A549 (cell line): ENCODE data around the gene NNMT. TPM values are rescaled to one million over a fixed set of nuclear protein-coding genes. Genes with fewer than 3 reads are reported as not detected.

ENCODE experiments used
- ATAC-seq, 2 experiments: fragments of 200-7000 bp in 1 of 2; fragments of >200 bp in 1 of 2; cut with Nextera tagmentation in 1 of 2; cut with Tn5 transposase in 1 of 2; 3 replicates each; pipeline versions ENCODE4 v1.8.0 to v1.9.1; 2018 to 2020; ENCODE audit warnings: mild to moderate bottlenecking in 1 of 2, moderate library complexity in 1 of 2
- CTCF ChIA-PET: fragments of 300-600 bp; sonication (Branson Sonifier 250); formaldehyde crosslinking; extraction: SDS; loops from one replicate; lab custom pipeline; 2021; ENCODE audit warnings: antibody characterized with exemption, inconsistent platforms; lab: Yijun Ruan, JAX
- POLR2A ChIA-PET: fragments of 350-600 bp; formaldehyde crosslinking; extraction: SDS; loops from one replicate; lab custom pipeline; 2021; ENCODE audit warnings: antibody characterized with exemption, inconsistent platforms; lab: Yijun Ruan, JAX
- DNase-seq, 2 experiments: peaks; one replicate each; pipeline versions ENCODE4 v3.0.0 to v3.0.0-alpha.2; 2011 to 2016; ENCODE audit warnings: low read depth in 1 of 2, low spot score in 1 of 2
- FAIRE-seq: peaks from 2 replicates; lab custom pipeline; 2011; peaks lifted over from hg19 to GRCh38; lab: Jason Lieb, UNC
- H3K27ac ChIP-seq, 2 experiments: fragments of >200 bp; sonication (Bioruptor Twin); formaldehyde crosslinking; 3 replicates each; pipeline ENCODE4 v1.5.1; 2016 to 2017
- H3K4me1 ChIP-seq: fragments of >200 bp; sonication (Bioruptor Twin); formaldehyde crosslinking; 3 replicates; pipeline ENCODE4 v1.6.1; 2016
- H3K4me2 ChIP-seq: fragments of >200 bp; sonication (Bioruptor Twin); formaldehyde crosslinking; 3 replicates; pipeline ENCODE4 v1.6.1; 2016
- H3K4me3 ChIP-seq: fragments of >200 bp; sonication (Bioruptor Twin); formaldehyde crosslinking; 3 replicates; pipeline ENCODE4 v1.5.1; 2016
- H3K9me3 ChIP-seq: fragments of >200 bp; sonication (Bioruptor Twin); formaldehyde crosslinking; 3 replicates; pipeline ENCODE4 v1.6.1; 2016
- ATOH8 ChIP-seq: fragments of 250-450 bp; sonication (Bioruptor Pico); IDR thresholded peaks from 2 replicates; pipeline ENCODE4 v1.5.0; 2020; ENCODE audit warnings: low read depth, mild to moderate bottlenecking, moderate library complexity
- BCL3 ChIP-seq: fragments of >200 bp; sonication (Bioruptor Twin); formaldehyde crosslinking; IDR thresholded peaks from 3 replicates; pipeline ENCODE4 v1.6.1; 2016
- CBX2 ChIP-seq: fragments of 200-600 bp; sonication (generic); IDR thresholded peaks from 2 replicates; pipeline ENCODE4 v1.6.1; 2016; ENCODE audit warnings: low read depth, mild to moderate bottlenecking, borderline replicate concordance
- CEBPB ChIP-seq, 2 experiments: fragments of >200 bp in 1 of 2; sonication (Bioruptor Twin) in 1 of 2; formaldehyde crosslinking in 1 of 2; IDR thresholded peaks; 2 replicates each; pipeline ENCODE4 v1.6.1; 2012 to 2016
- CHD2 ChIP-seq: fragments of 150-350 bp; IDR thresholded peaks from 2 replicates; pipeline ENCODE4 v1.6.1; 2014; ENCODE audit warnings: low read length; ENCODE audit not compliant: partially characterized antibody
- CTCF ChIP-seq: fragments of >200 bp; sonication (Bioruptor Twin); formaldehyde crosslinking; IDR thresholded peaks from 3 replicates; pipeline ENCODE4 v1.5.1; 2016
- E2F6 ChIP-seq: IDR thresholded peaks from 2 replicates; pipeline ENCODE4 v1.6.1; 2012; ENCODE audit warnings: low read depth, borderline replicate concordance
- EHF ChIP-seq: fragments of 250-450 bp; sonication (Bioruptor Pico); IDR thresholded peaks from 2 replicates; pipeline ENCODE4 v1.5.0; 2020; ENCODE audit warnings: mild to moderate bottlenecking
- EP300 ChIP-seq, 2 experiments: fragments of >200 bp; sonication (Bioruptor Twin); formaldehyde crosslinking; IDR thresholded peaks; 2 replicates in 1 of 2; 3 replicates in 1 of 2; pipeline ENCODE4 v1.6.1; 2016 to 2017
- FOXS1 ChIP-seq: fragments of 250-450 bp; sonication (Bioruptor Pico); IDR thresholded peaks from 2 replicates; pipeline ENCODE4 v1.5.0; 2020; ENCODE audit warnings: mild to moderate bottlenecking, moderate library complexity
- GATA3 ChIP-seq: IDR thresholded peaks from 2 replicates; pipeline ENCODE4 v1.6.1; 2012; ENCODE audit warnings: borderline replicate concordance
- HMGXB4 ChIP-seq: fragments of 250-450 bp; sonication (Bioruptor Pico); IDR thresholded peaks from 2 replicates; pipeline ENCODE4 v1.5.0; 2021; ENCODE audit warnings: mild to moderate bottlenecking, moderate library complexity, borderline replicate concordance
- MYC ChIP-seq: IDR thresholded peaks from 2 replicates; pipeline ENCODE4 v1.6.1; 2012; ENCODE audit warnings: mild to moderate bottlenecking, inconsistent platforms, low read length, improper control_type of control experiment, borderline replicate concordance
- POLR2A ChIP-seq: IDR thresholded peaks from 2 replicates; pipeline ENCODE4 v1.6.1; 2012; ENCODE audit warnings: mild to moderate bottlenecking, low read length
- RARB ChIP-seq: fragments of 250-450 bp; sonication (Bioruptor Pico); IDR thresholded peaks from 2 replicates; pipeline ENCODE4 v1.8.0; 2021; ENCODE audit warnings: mild to moderate bottlenecking, moderate library complexity
- REST ChIP-seq: fragments of 200-600 bp; sonication (generic); IDR thresholded peaks from 2 replicates; pipeline ENCODE4 v1.6.1; 2016; ENCODE audit warnings: antibody characterized with exemption, mild to moderate bottlenecking, moderate library complexity
- RNF2 ChIP-seq: fragments of 200-600 bp; sonication (generic); IDR thresholded peaks from 2 replicates; pipeline ENCODE4 v1.6.1; 2016; ENCODE audit warnings: low read depth, mild to moderate bottlenecking, antibody characterized with exemption, moderate library complexity, borderline replicate concordance
- TFCP2L1 ChIP-seq: fragments of 250-450 bp; sonication (Bioruptor Pico); IDR thresholded peaks from 2 replicates; pipeline ENCODE4 v1.5.0; 2021; ENCODE audit warnings: mild to moderate bottlenecking
- WGBS: methylation state at CpG from one replicate; pipeline ENCODE4 v1.1.6; 2017; ENCODE audit errors: missing lambda C conversion rate; 5-methylcytosine and 5-hydroxymethylcytosine counted together
- polyA plus RNA-seq, 4 experiments: library from polyadenylated mRNA; depleted of rRNA in 3 of 4; stranded (reverse); fragments of >200 nt; fragmentation: RNase III in 1 of 4; extraction: RNeasy Plus Mini Kit Qiagen cat#74134 plus additional on column Dnase treatment in 1 of 4; gene quantifications; 2 replicates in 3 of 4; 3 replicates in 1 of 4; pipeline ENCODE4 v1.2.3, GENCODE V29; 2011 to 2017

NNMT gene
- polyA plus RNA-seq, 2 of the 4 experiments (the other 2 are of a cell fraction) = 285 to 421 TPM

GRCh38 chr11:114259124-114259526 lies 37.1 kb upstream of the NNMT start:
- 62% methylated on average over 5 of the region's 10 CpGs for WGBS
- H3K9me3 ChIP-seq = no peaks in the 10 kb centered on the region
- ATAC-seq (no peak), FAIRE-seq (no peak), DNase-seq (no peak)
- H3K27ac ChIP-seq = no peak overlapping the region
- TF ChIP-seq HMGXB4 (CRISPR knock-in tag) (no peak), TFCP2L1 (CRISPR knock-in tag) (no peak), CBX2 (no peak), CEBPB (IDR thresholded peaks at IDR 0.05) (no peak), REST (no peak), E2F6 (no peak), RARB (CRISPR knock-in tag) (no peak), GATA3 (no peak), MYC (no peak), BCL3 (no peak), POLR2A (no peak), FOXS1 (CRISPR knock-in tag) (no peak), CTCF (no peak), ATOH8 (no peak), CHD2 (no peak), RNF2 (no peak), EP300 (IDR thresholded peaks at IDR 0.05) (no peak), EHF (no peak)
- H3K4me2 ChIP-seq = no peak overlapping the region
- POLR2A ChIA-PET = no interaction called here
- H3K4me1 ChIP-seq = 0 out of 3 replicates have a peak, but pooled peaks cover 5% of the 10 kb centered on the region
- CTCF ChIA-PET = interaction anchor here (0.9 to 11.2 kb wide), 10 partner anchors 10 to 954 kb away, joined by 4 to 315 read pairs (median 50); no protein-coding TSS in a partner anchor
- H3K4me3 ChIP-seq = no peak overlapping the region
